Left renal pelvis (tissue), 4 donors: ENCODE results near the gene RHO. TPM values are rescaled to one million over a fixed set of nuclear protein-coding genes. Genes with fewer than 3 reads are reported as not detected.
"Not testable (repeated sequence)": the region's sequence is repeated elsewhere in the genome, so short reads cannot be mapped to it uniquely, and the experiment has no call there.

Experiments used
- DNase-seq, 4 donors: peaks; one replicate each; pipeline ENCODE4 v3.0.0-alpha.2; 2013; ENCODE audit warnings: low read depth in 4 of 4, low spot score in 3 of 4
- polyA plus RNA-seq, 4 donors: library from polyadenylated mRNA; unstranded; fragments of 120-200 nt; gene quantifications; one replicate each; pipeline ENCODE4 v1.2.1, GENCODE V29; 2013; ENCODE audit not compliant: insufficient read length in 4 of 4

Gene RHO
- polyA plus RNA-seq, 4 donors, result 0.09 to 0.14 TPM; not detected in 2

- DNase-seq, result not testable (repeated sequence)
Observed at GRCh38 chr3:129498603-129499488, 29.6 kb upstream of the RHO start.

GRCh38 chr3:129499604-129500333 is 28.7 kb upstream of the RHO start:
- DNase-seq, result not testable (repeated sequence)

GRCh38 chr3:129500334-129500658 is 28.1 kb upstream of the RHO start:
- no peak for DNase-seq

DNA sequence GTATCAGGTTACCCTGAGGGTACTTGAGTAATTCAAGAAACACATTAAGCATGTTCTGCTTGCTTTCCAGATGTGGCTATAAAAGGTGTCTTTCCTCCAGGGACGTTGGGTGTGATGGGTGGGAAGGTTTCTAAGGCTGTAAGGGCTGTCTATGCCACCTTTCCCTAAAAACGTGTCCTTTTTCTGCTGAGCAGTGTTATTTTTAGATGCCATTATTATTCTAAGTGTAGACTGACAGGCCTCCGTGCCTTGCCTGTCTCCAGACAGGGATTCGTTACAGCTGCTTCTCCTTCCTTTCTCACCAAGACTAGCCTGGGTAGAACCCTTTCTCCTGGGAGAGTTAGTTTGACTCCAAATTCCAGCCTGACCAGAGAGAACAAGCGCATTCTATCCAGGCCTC is 26.8 kb upstream of the RHO start:
- no peak for DNase-seq

- no peak for DNase-seq
Observed at GRCh38 chr3:129502641-129503408, 25.6 kb upstream of the RHO start.

- no peak for DNase-seq
Observed at GRCh38 chr3:129503471-129504291, 24.8 kb upstream of the RHO start.

DNA sequence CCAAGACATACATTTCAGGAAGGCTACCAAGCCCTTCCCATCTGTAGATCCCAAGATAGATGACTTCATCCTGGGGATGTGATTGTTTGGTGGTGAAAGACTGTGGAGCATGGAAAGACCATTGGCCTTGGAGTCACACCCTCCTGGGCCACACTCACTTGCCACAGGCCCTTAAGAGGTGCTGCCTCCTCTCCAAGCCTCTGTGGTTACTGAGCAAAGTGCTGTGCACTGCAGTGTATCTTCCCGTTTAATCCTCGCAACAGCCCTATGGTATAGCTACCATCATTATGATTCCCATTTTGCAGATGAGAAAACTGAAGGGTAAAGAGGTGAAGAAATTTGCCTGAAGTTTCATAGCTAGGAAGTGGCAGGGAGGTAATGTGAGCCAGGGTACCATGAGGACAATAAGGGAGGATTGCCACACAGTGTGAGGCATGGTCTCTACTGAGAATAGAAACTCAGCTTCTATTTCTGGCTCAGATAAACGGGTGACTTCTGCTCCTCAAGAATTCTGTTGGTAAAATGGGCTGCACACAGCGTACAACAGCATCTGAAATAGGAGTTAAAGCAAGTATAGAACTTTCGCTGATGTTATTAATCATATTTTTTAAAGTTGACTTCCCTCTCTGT is 23.9 kb upstream of the RHO start:
- no peak for DNase-seq

GRCh38 chr3:129505341-129505740 is 23.1 kb upstream of the RHO start:
- no peak for DNase-seq

DNA sequence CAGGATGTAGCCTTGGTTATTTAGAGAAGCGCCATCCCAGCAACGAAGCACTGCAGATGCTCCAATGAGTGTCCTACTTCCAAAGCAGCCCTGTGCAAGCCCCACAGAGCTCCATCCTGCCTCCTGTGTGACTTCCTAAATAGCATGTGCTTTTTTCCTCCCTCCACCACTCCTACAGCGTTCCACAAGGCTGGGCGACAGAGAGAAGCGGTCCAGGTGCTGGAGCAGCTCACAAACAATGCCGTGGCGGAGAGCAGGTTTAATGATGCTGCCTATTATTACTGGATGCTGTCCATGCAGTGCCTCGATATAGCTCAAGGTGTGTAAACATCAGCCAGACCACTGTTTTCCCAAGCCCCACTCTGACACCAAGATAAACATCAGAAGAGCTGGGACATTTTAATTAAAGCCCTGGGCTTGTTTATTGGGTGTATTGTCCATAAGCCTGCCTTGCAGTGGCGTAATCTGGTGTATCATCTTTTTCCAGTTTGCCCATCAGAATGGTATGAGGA is 22.2 kb upstream of the RHO start:
- DNase-seq, result no peak

GRCh38 chr3:129507181-129507831 is 21.1 kb upstream of the RHO start:
- DNase-seq, result no peak

DNA sequence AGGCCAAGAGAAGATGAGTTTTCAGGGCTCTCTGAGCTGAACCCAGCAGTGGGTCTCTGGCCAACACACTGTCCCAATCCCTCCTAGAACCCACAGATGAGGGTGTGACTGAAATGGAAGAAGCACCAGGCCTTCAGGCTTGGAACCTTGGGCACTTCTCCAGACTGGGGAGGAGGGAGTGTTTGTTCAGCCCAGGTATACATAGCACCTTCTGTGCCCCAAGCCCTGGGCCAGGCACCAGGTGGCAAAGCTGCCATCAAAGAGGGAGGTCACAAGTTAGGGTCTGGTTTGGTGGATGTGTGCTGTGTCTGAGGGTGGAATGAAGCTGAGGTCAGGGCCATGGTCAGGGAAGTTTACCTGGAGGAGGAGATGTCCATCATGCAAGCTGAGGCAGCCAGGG is 15.8 kb upstream of the RHO start:
- DNase-seq, result no peak

DNA sequence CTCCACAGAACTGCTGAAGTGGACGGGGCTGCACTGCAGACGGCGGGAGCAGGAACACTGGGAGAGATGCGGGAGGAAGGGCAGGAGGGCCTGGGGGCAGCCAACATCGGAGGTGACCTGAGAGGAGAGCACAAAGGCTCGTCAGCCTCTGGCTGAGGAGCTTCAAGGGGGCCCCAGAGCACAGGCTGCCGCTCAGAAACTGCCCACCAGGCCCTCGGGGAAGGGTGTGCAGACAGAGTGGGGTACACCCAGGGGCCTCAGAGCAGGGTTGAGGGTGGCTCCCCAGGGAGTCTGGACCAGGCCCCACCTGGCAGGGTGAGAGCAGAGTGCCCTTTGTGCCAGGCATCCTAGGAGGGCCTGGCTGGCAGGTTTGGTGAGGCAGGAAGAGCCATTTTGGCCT is 14.7 kb upstream of the RHO start:
- no peak for DNase-seq

- no peak for DNase-seq
Observed at GRCh38 chr3:129514110-129514509, 14.3 kb upstream of the RHO start.

DNA sequence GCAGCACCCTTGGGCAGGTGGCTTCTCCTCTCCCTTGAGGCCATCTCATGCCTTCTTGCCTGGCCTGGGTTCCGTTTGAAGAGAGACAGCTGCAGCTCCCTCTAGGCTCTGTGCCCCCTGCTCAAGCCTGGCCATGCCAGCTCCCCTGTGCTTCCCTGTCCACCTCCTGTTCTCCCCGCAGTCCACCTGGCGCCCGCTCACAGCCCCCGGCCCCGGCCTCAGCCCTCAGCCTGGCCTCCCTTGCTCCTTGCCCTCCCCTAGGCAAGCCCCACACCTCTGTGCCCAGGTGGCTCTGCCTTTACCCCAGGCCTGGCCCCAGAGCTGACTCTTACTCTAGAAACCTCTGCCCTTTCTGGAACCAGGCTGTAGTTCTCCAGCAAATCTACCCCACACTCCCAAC is 13.9 kb upstream of the RHO start:
- DNase-seq, result no peak

DNA sequence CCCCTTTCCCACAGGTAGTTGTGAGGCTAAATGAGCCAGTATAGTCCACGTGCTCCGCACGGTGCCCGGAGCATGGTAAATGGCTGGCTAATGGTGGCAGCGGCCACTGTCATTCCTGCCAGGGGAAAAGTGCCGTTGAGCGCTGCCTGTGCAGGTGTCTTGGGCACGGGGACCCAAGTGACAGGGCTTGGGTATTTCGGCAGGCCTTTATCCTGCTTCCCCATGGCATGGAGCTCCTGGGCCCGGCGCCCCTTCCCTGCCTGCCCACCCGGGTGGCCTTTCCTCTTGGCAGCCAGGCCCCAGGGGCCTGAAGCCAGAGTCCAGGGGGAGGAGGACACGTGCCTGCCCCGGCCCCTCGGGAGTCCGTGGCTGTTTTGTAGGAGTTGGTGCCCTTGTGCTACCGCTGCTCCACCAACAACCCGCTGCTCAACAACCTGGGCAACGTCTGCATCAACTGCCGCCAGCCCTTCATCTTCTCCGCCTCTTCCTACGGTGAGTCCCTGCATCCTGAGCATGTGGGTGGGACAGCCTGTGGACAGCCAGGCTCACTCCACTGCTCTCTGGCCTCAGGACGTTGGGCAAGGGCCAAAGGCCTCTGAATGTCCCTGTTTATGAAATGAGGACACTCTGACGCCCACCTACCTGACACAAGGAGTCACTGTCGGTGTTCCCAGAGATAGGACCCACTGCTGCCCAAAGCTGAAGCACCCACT is 13.2 kb upstream of the RHO start:
- not testable (repeated sequence) for DNase-seq

DNA sequence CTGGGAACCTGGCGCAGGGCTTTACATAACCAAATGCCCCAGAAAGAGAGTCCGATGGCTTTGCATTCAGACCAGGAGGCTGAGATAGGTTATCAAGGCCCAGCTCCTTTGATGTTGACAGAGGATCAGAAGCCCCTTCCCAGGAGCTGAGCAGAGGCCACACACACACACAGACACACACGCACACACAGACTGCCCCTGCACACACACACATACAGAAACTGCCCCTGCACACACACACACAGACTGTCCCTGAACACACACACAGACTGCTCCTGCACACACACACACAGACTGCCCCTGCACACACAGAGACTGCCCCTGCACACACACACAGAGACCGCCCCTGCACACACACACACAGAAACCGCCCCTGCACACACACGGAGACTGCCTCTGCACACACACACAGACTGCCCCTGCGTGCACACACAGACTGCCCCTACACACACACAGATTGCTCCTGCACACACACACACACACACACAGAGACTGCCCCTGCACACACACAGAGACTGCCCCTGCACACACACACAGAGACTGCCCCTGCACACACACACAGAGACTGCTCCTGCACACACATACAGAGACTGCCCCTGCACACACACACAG is 12.5 kb upstream of the RHO start:
- DNase-seq, result not testable (repeated sequence)

GRCh38 chr3:129517516-129517915 is 10.9 kb upstream of the RHO start:
- DNase-seq, result no peak

GRCh38 chr3:129518038-129518561 is 10.3 kb upstream of the RHO start:
- DNase-seq, result no peak
